ENCODE measurements around the gene CRYGS. TPM values are rescaled to one million over a fixed set of nuclear protein-coding genes. Genes with fewer than 3 reads are reported as not detected.
A peak's percentile ranks its signal among the peaks of the same experiment; 100 is the strongest.

Gene CRYGS
- total RNA-seq, 2 donors from 2014 or later, result 3.6 to 5.9 TPM

GRCh38 chr3:186497608-186498007, 46.6 kb downstream of the CRYGS start:
- H3K27me3 ChIP-seq, result no peaks in the 10 kb centered on the region
- H3K4me3 ChIP-seq, result no peak overlapping the region
- no peaks in the 10 kb centered on the region for H3K9me3 ChIP-seq
- intact Hi-C loops (cut with DNase I), result no loop called here
- no peaks in the 10 kb centered on the region for H3K36me3 ChIP-seq (replicated peaks in 1 of 2; ENCODE audit: insufficient read depth in 1 of 2, low read depth in 2 of 2)
- no peak overlapping the region for H3K27ac ChIP-seq
- DNase-seq (no peak), ATAC-seq (no peak)
- TF ChIP-seq, protein P1, sequence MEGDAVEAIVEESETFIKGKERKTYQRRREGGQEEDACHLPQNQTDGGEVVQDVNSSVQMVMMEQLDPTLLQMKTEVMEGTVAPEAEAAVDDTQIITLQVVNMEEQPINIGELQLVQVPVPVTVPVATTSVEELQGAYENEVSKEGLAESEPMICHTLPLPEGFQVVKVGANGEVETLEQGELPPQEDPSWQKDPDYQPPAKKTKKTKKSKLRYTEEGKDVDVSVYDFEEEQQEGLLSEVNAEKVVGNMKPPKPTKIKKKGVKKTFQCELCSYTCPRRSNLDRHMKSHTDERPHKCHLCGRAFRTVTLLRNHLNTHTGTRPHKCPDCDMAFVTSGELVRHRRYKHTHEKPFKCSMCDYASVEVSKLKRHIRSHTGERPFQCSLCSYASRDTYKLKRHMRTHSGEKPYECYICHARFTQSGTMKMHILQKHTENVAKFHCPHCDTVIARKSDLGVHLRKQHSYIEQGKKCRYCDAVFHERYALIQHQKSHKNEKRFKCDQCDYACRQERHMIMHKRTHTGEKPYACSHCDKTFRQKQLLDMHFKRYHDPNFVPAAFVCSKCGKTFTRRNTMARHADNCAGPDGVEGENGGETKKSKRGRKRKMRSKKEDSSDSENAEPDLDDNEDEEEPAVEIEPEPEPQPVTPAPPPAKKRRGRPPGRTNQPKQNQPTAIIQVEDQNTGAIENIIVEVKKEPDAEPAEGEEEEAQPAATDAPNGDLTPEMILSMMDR (IDR thresholded peaks at IDR 0.05), result no peak
- TF ChIP-seq POLR2A (IDR thresholded peaks at IDR 0.05), result no peak
- H3K4me1 ChIP-seq, result peaks cover 15% of the 10 kb centered on the region
- 89 to 92% methylated on average over 4 of the region's 4 CpGs for WGBS, 2 donors

GRCh38 chr3:186496635-186497034, 47.5 kb downstream of the CRYGS start:
- H3K27ac ChIP-seq, result no peak overlapping the region
- intact Hi-C loops (cut with DNase I), result no loop called here
- no peak for DNase-seq
- H3K4me3 ChIP-seq, result no peak overlapping the region
- no peaks in the 10 kb centered on the region for H3K9me3 ChIP-seq
- no peaks in the 10 kb centered on the region for H3K36me3 ChIP-seq (replicated peaks in 1 of 2; ENCODE audit: insufficient read depth in 1 of 2, low read depth in 2 of 2)
- ATAC-seq, result no peak
- peaks cover 15% of the 10 kb centered on the region for H3K4me1 ChIP-seq
- TF ChIP-seq, protein P1 (IDR thresholded peaks at IDR 0.05), result no peak
- TF ChIP-seq POLR2A (IDR thresholded peaks at IDR 0.05), result no peak
- no peaks in the 10 kb centered on the region for H3K27me3 ChIP-seq

GRCh38 chr3:186496016-186496415, 48.2 kb downstream of the CRYGS start:
- peaks cover 15% of the 10 kb centered on the region for H3K4me1 ChIP-seq
- no peak overlapping the region for H3K4me3 ChIP-seq
- no peak for TF ChIP-seq POLR2A (IDR thresholded peaks at IDR 0.05)
- TF ChIP-seq, protein P1 (IDR thresholded peaks at IDR 0.05), result no peak
- H3K9me3 ChIP-seq, result no peaks in the 10 kb centered on the region
- intact Hi-C loops (cut with DNase I), result no loop called here
- 92 to 95% methylated on average over 3 of the region's 3 CpGs for WGBS, 2 donors
- H3K36me3 ChIP-seq (replicated peaks in 1 of 2; ENCODE audit: insufficient read depth in 1 of 2, low read depth in 2 of 2), result no peaks in the 10 kb centered on the region
- no peaks in the 10 kb centered on the region for H3K27me3 ChIP-seq
- no peak overlapping the region for H3K27ac ChIP-seq
- no peak for DNase-seq
- no peak for ATAC-seq

DNA sequence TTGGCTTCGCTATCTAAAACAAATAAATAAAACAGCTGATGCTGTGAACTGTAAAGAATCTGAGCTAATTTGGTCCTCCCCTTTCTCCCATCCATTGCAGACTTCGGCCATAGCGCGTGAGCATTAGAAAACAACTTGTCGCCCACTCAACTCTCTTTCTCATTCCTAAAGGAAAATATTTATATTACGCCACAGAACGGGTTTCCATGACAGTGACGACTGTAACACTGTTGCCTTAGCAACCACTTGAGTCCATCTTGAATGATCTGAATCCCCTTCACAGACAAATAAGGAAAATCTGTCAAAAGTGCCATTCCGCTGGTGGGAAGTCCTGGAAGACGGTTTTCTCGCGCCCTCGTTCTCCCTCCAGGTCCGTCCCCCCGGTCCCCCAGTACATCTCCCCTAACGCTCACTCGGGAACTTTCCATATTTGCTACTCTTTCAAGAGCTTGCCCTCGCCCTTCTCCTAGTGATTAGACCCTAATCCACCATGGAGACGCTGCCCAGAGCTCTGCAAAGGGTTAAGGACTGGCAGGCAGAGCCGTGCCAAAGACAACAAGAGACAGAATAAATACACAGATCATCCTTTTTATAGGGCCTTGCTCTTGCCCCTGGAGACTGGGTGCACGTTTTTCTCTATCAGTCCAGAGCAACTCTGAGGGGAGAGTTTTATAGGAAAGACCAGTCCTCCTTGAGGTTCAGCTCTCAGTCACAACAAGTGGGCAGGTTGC, 50.5 kb downstream of the CRYGS start:
- Histone ChIP-seq H3K9me3 (no peaks in the 10 kb centered on the region), H3K27ac (no peak overlapping the region), H3K27me3 (no peaks in the 10 kb centered on the region), H3K4me3 (no peak overlapping the region), H3K4me1 (peaks cover 15% of the 10 kb centered on the region), H3K36me3 (replicated peaks in 1 of 2; ENCODE audit: insufficient read depth in 1 of 2, low read depth in 2 of 2) (no peaks in the 10 kb centered on the region)
- 79 to 80% methylated on average over 21 of the region's 21 CpGs for WGBS, 2 donors
- no peak for DNase-seq
- ATAC-seq, result no peak
- TF ChIP-seq, protein P1 (IDR thresholded peaks at IDR 0.05), result no peak
- TF ChIP-seq POLR2A (IDR thresholded peaks at IDR 0.05), result no peak
- intact Hi-C loops (cut with DNase I), result no loop called here

GRCh38 chr3:186492385-186492984, 51.7 kb downstream of the CRYGS start:
- ATAC-seq (peak; percentile 47), DNase-seq (peak; percentile 17 to 51 (median 31))
- Histone ChIP-seq H3K4me1 (peaks cover 15% of the 10 kb centered on the region), H3K9me3 (no peaks in the 10 kb centered on the region), H3K36me3 (replicated peaks in 1 of 2; ENCODE audit: insufficient read depth in 1 of 2, low read depth in 2 of 2) (no peaks in the 10 kb centered on the region), H3K27me3 (no peaks in the 10 kb centered on the region), H3K27ac (no peak overlapping the region), H3K4me3 (no peak overlapping the region)
- intact Hi-C loops (cut with DNase I), result no loop called here
- 16 to 29% methylated on average over 4 of the region's 4 CpGs for WGBS, 2 donors
- TF ChIP-seq, protein P1 (IDR thresholded peaks at IDR 0.05), result no peak
- TF ChIP-seq POLR2A (IDR thresholded peaks at IDR 0.05), result no peak

All from body of pancreas (tissue), 4 donors.